ENCODE measurements around the gene TRMU. TPM values are rescaled to one million over a fixed set of nuclear protein-coding genes. Genes with fewer than 3 reads are reported as not detected.

The TRMU gene
- total and polyA plus RNA-seq, 2 donors = 21.0 to 27.1 TPM

DNA sequence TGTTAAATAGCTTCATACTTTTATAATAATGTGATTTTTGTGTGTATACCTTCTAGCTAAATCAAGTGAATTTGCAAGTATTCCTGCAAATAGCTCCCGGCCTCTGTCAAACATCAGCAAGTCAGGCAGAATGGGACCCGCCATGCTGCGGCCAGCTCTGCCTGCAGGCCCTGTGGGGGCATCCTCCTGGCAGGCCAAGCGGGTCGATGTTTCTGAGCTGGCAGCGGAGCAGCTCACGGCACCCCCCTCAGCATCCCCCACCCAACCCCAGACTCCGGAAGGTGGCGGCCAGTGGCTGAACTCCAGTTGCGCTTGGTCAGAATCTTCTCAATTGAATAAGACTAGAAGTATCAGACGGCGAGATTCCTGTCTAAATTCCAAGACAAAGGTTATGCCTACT, 19.5 kb upstream of the TRMU start:
- WGBS = 95% methylated on average over 12 of the region's 12 CpGs
- no peak overlapping the region for H3K27ac ChIP-seq (ENCODE audit: low read depth)

GRCh38 chr22:46317646-46318045, 17.9 kb upstream of the TRMU start:
- 94% methylated on average over 20 of the region's 20 CpGs for WGBS
- Histone ChIP-seq H3K27ac (ENCODE audit: low read depth) (no peak overlapping the region), H3K4me3 (ENCODE audit: low read depth, low read length) (no peak overlapping the region), H3K36me3 (ENCODE audit: insufficient read depth) (no peaks in the 10 kb centered on the region), H3K4me1 (ENCODE audit: insufficient read depth) (no peaks in the 10 kb centered on the region)
- DNase-seq (ENCODE audit: extremely low spot score) = no peak

More for the DNA sequence above, 19.5 kb upstream of the TRMU start:
- Histone ChIP-seq H3K4me3 (ENCODE audit: low read depth, low read length) (no peak overlapping the region), H3K4me1 (ENCODE audit: insufficient read depth) (no peaks in the 10 kb centered on the region), H3K36me3 (ENCODE audit: insufficient read depth) (no peaks in the 10 kb centered on the region)
- DNase-seq (ENCODE audit: extremely low spot score) = no peak

DNA sequence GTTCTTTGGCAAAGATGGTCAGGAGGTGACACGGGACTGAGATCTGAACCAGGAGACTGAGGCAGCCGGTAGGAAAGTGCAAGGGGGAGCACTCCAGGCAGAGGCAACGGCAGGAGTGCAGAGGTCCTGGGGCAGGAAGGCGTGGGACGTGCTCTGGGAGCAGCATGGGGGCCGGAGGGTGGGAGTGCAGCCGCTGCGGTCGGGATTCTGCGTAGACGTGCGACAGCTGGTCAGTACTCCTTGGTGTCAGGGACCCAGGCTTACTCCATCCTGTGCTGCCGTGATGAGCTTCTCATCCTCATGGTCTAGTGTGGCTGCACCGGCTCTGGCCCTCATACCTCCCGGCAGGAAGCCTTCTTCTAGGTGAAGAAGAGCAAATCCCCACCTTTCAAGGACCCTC, 16.9 kb upstream of the TRMU start:
- Histone ChIP-seq H3K4me3 (ENCODE audit: low read depth, low read length) (no peak overlapping the region), H3K36me3 (ENCODE audit: insufficient read depth) (no peaks in the 10 kb centered on the region), H3K27ac (ENCODE audit: low read depth) (no peak overlapping the region), H3K4me1 (ENCODE audit: insufficient read depth) (no peaks in the 10 kb centered on the region)
- DNase-seq (ENCODE audit: extremely low spot score) = no peak
- WGBS = 91% methylated on average over 15 of the region's 15 CpGs

DNA sequence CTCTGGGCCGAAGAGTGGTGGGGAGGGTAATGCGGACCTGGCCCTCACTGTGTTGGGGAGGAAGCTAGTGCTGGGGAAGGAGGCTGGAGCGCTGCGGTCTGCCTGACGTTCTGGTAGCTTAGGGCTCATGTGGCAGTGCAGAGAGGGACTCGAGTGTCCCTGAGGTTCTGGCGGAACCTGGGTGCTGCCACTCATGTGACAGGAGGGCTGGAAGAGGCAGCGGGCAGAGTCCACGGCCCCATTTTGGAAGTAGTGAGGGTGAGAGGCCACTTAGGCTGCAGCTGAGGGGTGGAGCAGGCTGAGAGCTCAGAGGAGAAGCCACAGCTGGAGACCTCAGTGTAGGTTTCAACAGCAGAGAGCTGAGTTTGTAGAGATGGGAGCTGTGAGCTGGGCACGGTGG, 16.2 kb upstream of the TRMU start:
- no peak overlapping the region for H3K27ac ChIP-seq (ENCODE audit: low read depth)
- H3K4me3 ChIP-seq (ENCODE audit: low read depth, low read length) = no peak overlapping the region
- no peaks in the 10 kb centered on the region for H3K36me3 ChIP-seq (ENCODE audit: insufficient read depth)
- no peak for DNase-seq (ENCODE audit: extremely low spot score)
- WGBS = 95% methylated on average over 10 of the region's 10 CpGs
- H3K4me1 ChIP-seq (ENCODE audit: insufficient read depth) = no peaks in the 10 kb centered on the region

DNA sequence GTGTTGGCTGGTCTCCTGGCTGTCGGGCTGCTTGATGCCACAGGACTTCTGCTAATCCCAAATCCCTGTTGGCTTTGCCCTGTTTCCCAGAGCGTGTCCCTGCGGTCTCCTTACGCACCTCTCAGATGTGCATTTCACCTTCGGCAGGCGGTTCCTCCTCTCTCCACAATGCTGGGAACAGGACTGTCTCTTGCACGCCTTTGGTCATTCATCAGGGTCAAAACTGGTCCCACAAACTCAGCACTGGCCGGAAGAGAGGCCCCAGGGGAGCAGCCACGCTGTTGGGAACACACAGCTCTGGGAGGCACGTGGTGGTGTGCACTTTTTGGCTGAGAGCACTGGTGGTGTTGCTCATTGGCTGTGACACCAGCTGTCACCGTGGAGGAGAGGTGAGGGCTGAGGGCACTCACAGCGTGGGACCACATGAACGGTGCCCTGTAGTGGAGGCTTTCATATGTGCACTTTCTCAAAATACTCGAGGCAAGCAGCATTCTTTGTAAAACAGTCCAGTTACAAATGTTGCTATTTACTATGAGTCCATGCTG, 15.3 kb upstream of the TRMU start:
- no peak for DNase-seq (ENCODE audit: extremely low spot score)
- WGBS = 96% methylated on average over 14 of the region's 14 CpGs
- H3K27ac ChIP-seq (ENCODE audit: low read depth) = no peak overlapping the region
- H3K4me1 ChIP-seq (ENCODE audit: insufficient read depth) = no peaks in the 10 kb centered on the region
- H3K36me3 ChIP-seq (ENCODE audit: insufficient read depth) = no peaks in the 10 kb centered on the region
- no peak overlapping the region for H3K4me3 ChIP-seq (ENCODE audit: low read depth, low read length)

- Histone ChIP-seq H3K27ac (ENCODE audit: low read depth) (no peak overlapping the region), H3K4me3 (ENCODE audit: low read depth, low read length) (no peak overlapping the region), H3K36me3 (ENCODE audit: insufficient read depth) (no peaks in the 10 kb centered on the region), H3K4me1 (ENCODE audit: insufficient read depth) (no peaks in the 10 kb centered on the region)
- no peak for DNase-seq (ENCODE audit: extremely low spot score)
- 95% methylated on average over 20 of the region's 20 CpGs for WGBS
Observed at GRCh38 chr22:46320716-46321386, 14.7 kb upstream of the TRMU start.

DNA sequence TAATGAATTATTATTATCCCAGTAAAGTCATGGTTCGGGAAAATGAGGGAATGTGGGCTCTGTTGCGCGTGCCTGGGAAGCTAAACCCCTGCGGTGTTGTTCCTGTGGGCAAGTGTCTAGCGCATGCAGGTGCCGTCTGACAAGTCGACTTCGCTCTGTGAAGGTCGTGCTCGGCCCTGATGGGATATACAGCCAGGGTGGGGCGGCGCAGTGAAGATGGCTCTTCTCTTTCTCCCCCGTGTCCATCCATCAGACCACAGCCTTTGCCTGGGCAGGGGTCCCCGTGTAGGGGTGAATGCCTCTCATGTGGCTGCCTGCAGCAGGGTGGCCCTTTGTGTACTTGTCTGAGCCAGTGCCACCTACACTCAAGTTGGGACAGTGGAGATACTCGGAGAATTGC, 12.8 kb upstream of the TRMU start:
- Histone ChIP-seq H3K4me3 (ENCODE audit: low read depth, low read length) (no peak overlapping the region), H3K4me1 (ENCODE audit: insufficient read depth) (no peaks in the 10 kb centered on the region), H3K36me3 (ENCODE audit: insufficient read depth) (no peaks in the 10 kb centered on the region), H3K27ac (ENCODE audit: low read depth) (no peak overlapping the region)
- 97% methylated on average over 15 of the region's 15 CpGs for WGBS
- DNase-seq (ENCODE audit: extremely low spot score) = no peak

DNA sequence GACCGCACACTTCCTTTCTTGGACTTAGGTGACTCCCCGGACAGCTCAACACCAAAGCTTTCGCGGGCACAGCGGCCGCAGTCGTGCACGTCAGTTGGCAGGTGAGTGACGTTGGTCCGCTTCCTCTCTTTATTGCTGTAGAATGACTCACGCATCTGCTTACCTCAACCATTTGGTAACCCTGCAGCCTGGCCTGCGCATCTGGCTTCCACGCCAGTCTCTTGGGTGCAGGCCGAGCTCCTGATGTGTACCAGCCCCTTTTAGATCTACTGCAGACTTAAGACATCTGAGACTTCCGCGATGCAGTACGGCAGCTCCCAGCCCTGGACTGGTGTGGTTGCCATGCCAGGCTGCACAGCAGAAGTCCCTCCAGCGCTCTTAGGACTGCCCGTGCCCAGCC, 12.4 kb upstream of the TRMU start:
- WGBS = 96% methylated on average over 19 of the region's 19 CpGs
- no peak for DNase-seq (ENCODE audit: extremely low spot score)
- H3K27ac ChIP-seq (ENCODE audit: low read depth) = no peak overlapping the region
- no peak overlapping the region for H3K4me3 ChIP-seq (ENCODE audit: low read depth, low read length)
- H3K36me3 ChIP-seq (ENCODE audit: insufficient read depth) = no peaks in the 10 kb centered on the region
- H3K4me1 ChIP-seq (ENCODE audit: insufficient read depth) = no peaks in the 10 kb centered on the region

DNA sequence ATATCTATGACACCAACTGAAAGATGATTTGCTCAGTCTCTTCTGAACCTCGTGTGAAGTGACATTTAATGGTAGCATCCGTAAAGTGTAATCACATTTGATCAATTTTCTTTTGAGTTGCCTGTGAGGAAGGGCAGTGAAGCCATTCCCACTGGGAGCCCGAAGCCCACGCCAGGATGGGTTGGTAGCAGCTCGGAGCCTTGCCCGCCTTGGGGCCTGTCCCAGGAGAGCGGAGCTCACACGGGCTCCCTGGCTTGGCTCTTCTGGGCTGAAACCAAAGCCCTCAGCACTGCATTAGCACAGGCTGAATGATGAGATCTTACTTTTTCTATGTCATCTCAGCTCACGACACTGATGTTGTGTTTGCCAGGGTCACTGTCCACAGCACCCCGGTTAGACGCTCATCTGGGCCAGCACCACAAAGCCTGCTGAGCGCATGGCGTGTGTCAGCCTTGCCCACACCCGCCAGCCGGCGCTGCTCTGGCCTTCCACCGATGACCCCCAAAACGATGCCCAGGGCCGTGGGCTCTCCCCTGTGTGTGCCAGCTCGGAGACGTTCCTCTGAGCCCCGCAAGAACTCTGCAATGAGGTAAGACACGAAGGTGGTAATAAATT, 9.3 kb upstream of the TRMU start:
- H3K36me3 ChIP-seq (ENCODE audit: insufficient read depth) = no peaks in the 10 kb centered on the region

DNA sequence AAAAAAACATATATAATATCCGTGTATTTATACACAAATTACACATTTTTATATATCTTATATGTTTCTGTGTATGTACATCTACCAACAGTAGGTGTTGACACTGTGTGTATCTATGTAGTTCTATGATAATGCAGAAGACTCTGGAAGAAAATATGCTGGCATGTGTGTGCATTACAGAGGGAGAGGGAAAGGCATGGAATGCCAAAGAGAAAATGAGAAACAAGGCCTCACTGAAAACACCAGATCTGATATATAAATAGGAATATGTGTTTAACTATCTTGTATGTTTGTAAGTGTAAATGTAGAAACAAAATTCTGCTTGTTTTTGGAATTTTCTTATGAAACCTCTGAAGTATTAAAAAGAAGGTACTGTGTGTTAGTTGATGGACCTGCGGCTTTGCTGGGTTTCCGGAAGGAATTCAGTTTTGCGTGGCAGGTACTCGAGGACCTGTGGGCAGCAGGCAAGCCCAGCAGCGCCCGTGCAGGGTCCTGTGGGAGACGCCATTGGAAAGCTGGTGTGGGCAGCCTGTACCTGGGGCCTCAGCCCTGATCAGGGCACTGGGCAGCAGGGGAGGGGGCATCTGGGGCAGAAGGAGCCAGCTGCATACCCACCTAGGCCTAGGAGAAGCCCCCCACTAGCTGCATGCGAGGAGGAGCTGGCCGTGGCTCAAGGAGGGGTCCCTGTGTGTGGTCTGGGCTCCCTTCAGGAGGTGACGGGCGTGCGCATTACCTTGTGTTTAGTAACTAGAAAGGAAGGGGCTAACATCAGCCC, 7.6 kb upstream of the TRMU start:
- DNase-seq (ENCODE audit: extremely low spot score) = no peak
- H3K27ac ChIP-seq (ENCODE audit: low read depth) = no peak overlapping the region
- H3K4me3 ChIP-seq (ENCODE audit: low read depth, low read length) = no peak overlapping the region
- 96% methylated on average over 13 of the region's 13 CpGs for WGBS
- no peaks in the 10 kb centered on the region for H3K36me3 ChIP-seq (ENCODE audit: insufficient read depth)
- H3K4me1 ChIP-seq (ENCODE audit: insufficient read depth) = no peaks in the 10 kb centered on the region

More for the DNA sequence above, 9.3 kb upstream of the TRMU start:
- no peaks in the 10 kb centered on the region for H3K4me1 ChIP-seq (ENCODE audit: insufficient read depth)
- 93% methylated on average over 23 of the region's 23 CpGs for WGBS
- no peak overlapping the region for H3K4me3 ChIP-seq (ENCODE audit: low read depth, low read length)
- no peak overlapping the region for H3K27ac ChIP-seq (ENCODE audit: low read depth)
- DNase-seq (ENCODE audit: extremely low spot score) = no peak

DNA sequence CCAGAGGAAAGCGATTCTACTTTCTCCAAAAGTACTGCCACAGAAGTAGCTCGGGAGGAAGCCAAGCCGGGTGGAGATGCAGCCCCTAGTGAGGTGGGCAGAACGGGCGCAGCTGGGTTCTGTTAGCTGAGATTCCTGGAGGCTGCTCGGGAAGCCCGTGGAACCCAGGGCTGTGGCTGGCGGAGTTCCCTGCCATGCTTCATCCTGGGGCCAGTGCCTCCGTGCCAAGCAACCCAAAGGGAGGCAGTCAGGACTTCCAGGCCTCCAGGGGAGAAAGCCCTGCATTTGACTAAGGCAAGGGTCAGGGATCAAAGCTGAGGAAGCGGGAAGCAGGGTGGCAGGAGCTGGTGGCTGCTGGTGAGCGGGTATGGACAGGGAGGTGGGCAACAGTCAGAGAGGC, 6.7 kb upstream of the TRMU start:
- WGBS = 96% methylated on average over 11 of the region's 11 CpGs
- no peak overlapping the region for H3K4me3 ChIP-seq (ENCODE audit: low read depth, low read length)
- no peaks in the 10 kb centered on the region for H3K36me3 ChIP-seq (ENCODE audit: insufficient read depth)
- no peak overlapping the region for H3K27ac ChIP-seq (ENCODE audit: low read depth)
- DNase-seq (ENCODE audit: extremely low spot score) = no peak
- no peaks in the 10 kb centered on the region for H3K4me1 ChIP-seq (ENCODE audit: insufficient read depth)

DNA sequence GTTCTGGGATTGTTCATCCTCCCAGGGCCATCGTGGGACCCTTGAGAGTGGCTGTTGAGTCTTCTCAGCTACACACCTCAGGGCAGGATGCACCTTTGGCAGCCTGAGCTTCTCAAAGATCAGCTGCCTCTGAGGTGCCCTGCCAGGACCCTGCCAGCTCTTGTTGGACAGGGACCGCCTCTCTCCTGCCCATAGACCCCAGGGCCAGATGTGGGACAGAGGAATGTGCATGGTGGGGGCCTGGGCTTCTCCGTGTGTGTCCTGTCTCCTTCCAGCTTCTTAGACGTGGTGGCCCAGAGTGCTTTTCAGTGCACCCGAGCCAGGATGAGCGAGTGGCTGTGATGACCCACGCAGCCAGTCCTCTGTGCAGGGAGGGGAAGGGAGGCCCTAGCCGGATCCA, 5.9 kb upstream of the TRMU start:
- H3K4me3 ChIP-seq (ENCODE audit: low read depth, low read length) = no peak overlapping the region
- DNase-seq (ENCODE audit: extremely low spot score) = no peak
- H3K27ac ChIP-seq (ENCODE audit: low read depth) = no peak overlapping the region
- no peaks in the 10 kb centered on the region for H3K36me3 ChIP-seq (ENCODE audit: insufficient read depth)
- no peaks in the 10 kb centered on the region for H3K4me1 ChIP-seq (ENCODE audit: insufficient read depth)
- WGBS = 94% methylated on average over 8 of the region's 8 CpGs

GRCh38 chr22:46330426-46330825, 5.1 kb upstream of the TRMU start:
- Histone ChIP-seq H3K4me1 (ENCODE audit: insufficient read depth) (no peaks in the 10 kb centered on the region), H3K27ac (ENCODE audit: low read depth) (no peak overlapping the region), H3K36me3 (ENCODE audit: insufficient read depth) (no peaks in the 10 kb centered on the region), H3K4me3 (ENCODE audit: low read depth, low read length) (no peak overlapping the region)
- DNase-seq (ENCODE audit: extremely low spot score) = no peak
- WGBS = 97% methylated on average over 4 of the region's 4 CpGs

DNA sequence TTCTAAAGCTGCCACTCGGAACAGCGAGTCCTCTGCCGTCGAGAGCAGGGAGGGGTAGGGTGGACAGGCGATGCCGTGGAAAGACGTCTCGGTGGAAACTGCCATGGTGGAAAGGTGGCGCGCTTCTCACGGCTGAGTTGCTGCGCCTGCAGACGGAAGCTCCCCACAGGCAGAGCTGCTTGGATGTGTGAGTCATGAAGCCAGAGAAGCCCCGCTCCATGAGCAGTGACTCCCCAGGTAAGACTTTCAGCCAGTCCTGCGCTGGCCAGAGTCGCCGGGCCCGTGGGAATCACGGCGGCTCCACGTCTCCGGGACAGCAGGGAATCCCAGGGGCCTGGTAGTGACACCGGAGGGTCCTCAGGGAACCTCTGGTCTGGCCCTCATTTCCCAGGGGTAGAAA, 4.0 kb upstream of the TRMU start:
- no peaks in the 10 kb centered on the region for H3K4me1 ChIP-seq (ENCODE audit: insufficient read depth)
- no peak overlapping the region for H3K27ac ChIP-seq (ENCODE audit: low read depth)
- no peak overlapping the region for H3K4me3 ChIP-seq (ENCODE audit: low read depth, low read length)
- H3K36me3 ChIP-seq (ENCODE audit: insufficient read depth) = no peaks in the 10 kb centered on the region
- no peak for DNase-seq (ENCODE audit: extremely low spot score)
- WGBS = 98% methylated on average over 23 of the region's 23 CpGs
